IMR-90 (cell line): ENCODE data around the gene LCA5L. TPM values are rescaled to one million over a fixed set of nuclear protein-coding genes. Genes with fewer than 3 reads are reported as not detected.

ENCODE experiments used
- ATAC-seq: fragments of 200-7000 bp; cut with Tn5 transposase; 2 replicates; pipeline ENCODE4 v1.9.1; 2020; ENCODE audit warnings: low read depth, mild to moderate bottlenecking, moderate library complexity
- BruUV-seq: library from RNA; stranded (reverse); fragments of 400-500 nt; replicated peaks from 2 replicates; lab custom pipeline; 2021; lab: Mats Ljungman, UMichigan
- CTCF ChIA-PET: fragments of 300-600 bp; formaldehyde crosslinking; extraction: SDS; loops from one replicate; lab custom pipeline; 2021; ENCODE audit warnings: antibody characterized with exemption; lab: Yijun Ruan, JAX
- POLR2A ChIA-PET: fragments of 300-600 bp; sonication (Branson Sonifier 250); formaldehyde crosslinking; loops from one replicate; lab custom pipeline; 2022; ENCODE audit warnings: antibody characterized with exemption; ENCODE audit not compliant: unreplicated experiment; lab: Charles Lee
- DNase-seq: peaks from one replicate; pipeline ENCODE4 v3.0.0; 2013
- H2AFZ ChIP-seq: replicated peaks from 2 replicates; pipeline ENCODE3; 2013; ENCODE audit warnings: low read length, mild to moderate bottlenecking; ENCODE audit not compliant: poor library complexity
- H2AK5ac ChIP-seq: 2 replicates; pipeline ENCODE4 v1.6.1; 2013; ENCODE audit warnings: low read depth, low read length, inconsistent platforms
- H2AK9ac ChIP-seq: replicated peaks from 2 replicates; pipeline ENCODE3; 2013; ENCODE audit warnings: mild to moderate bottlenecking, low read depth, low read length, moderate library complexity; ENCODE audit not compliant: poor library complexity
- H2BK120ac ChIP-seq: 2 replicates; pipeline ENCODE4 v1.6.1; 2013; ENCODE audit warnings: low read depth, low read length, inconsistent platforms
- H2BK15ac ChIP-seq: 3 replicates; pipeline ENCODE4 v1.6.1; 2013; ENCODE audit warnings: low read depth, low read length, inconsistent platforms
- H2BK20ac ChIP-seq: 2 replicates; pipeline ENCODE4 v1.6.1; 2013; ENCODE audit warnings: low read depth, mild to moderate bottlenecking, inconsistent platforms, low read length, moderate library complexity
- H2BK5ac ChIP-seq: 2 replicates; pipeline ENCODE4 v1.6.1; 2013; ENCODE audit warnings: mild to moderate bottlenecking, low read depth, low read length, inconsistent platforms; ENCODE audit not compliant: poor library complexity, severe bottlenecking
- H3K14ac ChIP-seq: replicated peaks from 2 replicates; pipeline ENCODE4 v1.6.1; 2013; ENCODE audit warnings: low read depth, low read length, inconsistent platforms
- H3K18ac ChIP-seq: 2 replicates; pipeline ENCODE4 v1.6.1; 2013; ENCODE audit warnings: low read depth, low read length, control low read depth
- H3K23ac ChIP-seq: 2 replicates; pipeline ENCODE4 v1.6.1; 2013; ENCODE audit warnings: low read depth, low read length, inconsistent platforms
- H3K27ac ChIP-seq: 2 replicates; pipeline ENCODE4 v1.5.1; 2013; ENCODE audit warnings: mild to moderate bottlenecking, control low read depth, low read length; ENCODE audit not compliant: insufficient read depth
- H3K27me3 ChIP-seq: 2 replicates; pipeline ENCODE4 v1.6.1; 2013; ENCODE audit warnings: low read length; ENCODE audit not compliant: control insufficient read depth, insufficient read depth
- H3K36me3 ChIP-seq: 2 replicates; pipeline ENCODE4 v1.6.1; 2013; ENCODE audit warnings: low read length, mixed read lengths; ENCODE audit not compliant: control insufficient read depth, insufficient read depth
- H3K4ac ChIP-seq: 2 replicates; pipeline ENCODE4 v1.6.1; 2013; ENCODE audit warnings: low read depth, low read length, inconsistent platforms
- H3K4me1 ChIP-seq: 2 replicates; pipeline ENCODE4 v1.6.1; 2013; ENCODE audit warnings: low read length, mixed read lengths; ENCODE audit not compliant: control insufficient read depth, insufficient read depth
- H3K4me2 ChIP-seq: 2 replicates; pipeline ENCODE4 v1.6.1; 2013; ENCODE audit warnings: low read depth, mild to moderate bottlenecking, control low read depth, low read length, moderate library complexity
- H3K4me3 ChIP-seq: 2 replicates; pipeline ENCODE4 v1.5.1; 2013; ENCODE audit warnings: low read depth, mild to moderate bottlenecking, control low read depth, low read length, moderate library complexity; ENCODE audit not compliant: insufficient read depth
- H3K56ac ChIP-seq: 2 replicates; pipeline ENCODE4 v1.6.1; 2013; ENCODE audit warnings: low read length, inconsistent platforms; ENCODE audit not compliant: insufficient read depth; ENCODE audit errors: extremely low read depth
- H3K79me1 ChIP-seq, 2 experiments: 2 replicates each; pipeline ENCODE4 v1.6.1; 2013; ENCODE audit warnings: low read length in 2 of 2, inconsistent platforms in 1 of 2, low read depth in 1 of 2
- H3K9ac ChIP-seq: 2 replicates; pipeline ENCODE4 v1.6.1; 2013; ENCODE audit warnings: low read depth, low read length, control low read depth
- H3K9me1 ChIP-seq: 2 replicates; pipeline ENCODE4 v1.6.1; 2013; ENCODE audit warnings: low read length, inconsistent platforms; ENCODE audit not compliant: insufficient read depth
- H3K9me3 ChIP-seq: 2 replicates; pipeline ENCODE4 v1.6.1; 2013; ENCODE audit warnings: low read length; ENCODE audit not compliant: control insufficient read depth, insufficient read depth
- H4K20me1 ChIP-seq: 2 replicates; pipeline ENCODE4 v1.6.1; 2013; ENCODE audit warnings: low read length, inconsistent platforms; ENCODE audit not compliant: insufficient read depth
- H4K5ac ChIP-seq: 2 replicates; pipeline ENCODE4 v1.6.1; 2013; ENCODE audit warnings: mild to moderate bottlenecking, low read depth, low read length, control low read depth
- H4K8ac ChIP-seq, 2 experiments: 2 replicates each; pipeline ENCODE4 v1.6.1; 2013; ENCODE audit warnings: low read depth in 2 of 2, low read length in 2 of 2, control low read depth in 1 of 2, inconsistent platforms in 1 of 2
- H4K91ac ChIP-seq: 2 replicates; pipeline ENCODE4 v1.6.1; 2013; ENCODE audit warnings: low read depth, low read length, inconsistent platforms; ENCODE audit not compliant: insufficient read depth
- BHLHE40 ChIP-seq: fragments of 150-350 bp; IDR thresholded peaks from 2 replicates; pipeline ENCODE4 v1.6.1; 2016; ENCODE audit warnings: mild to moderate bottlenecking, low read depth, low read length
- CEBPB ChIP-seq: IDR thresholded peaks from 2 replicates; pipeline ENCODE4 v1.6.1; 2012; ENCODE audit warnings: low read depth, low read length, improper control_type of control experiment
- CHD1 ChIP-seq: IDR thresholded peaks from 2 replicates; pipeline ENCODE4 v1.6.1; 2012; ENCODE audit warnings: low read depth, low read length, improper control_type of control experiment
- CTCF ChIP-seq: conservative IDR thresholded peaks from 2 replicates; pipeline ENCODE4 v1.5.1; 2012; ENCODE audit warnings: mild to moderate bottlenecking, low read depth, low read length, improper control_type of control experiment
- MAFK ChIP-seq: IDR thresholded peaks from 2 replicates; pipeline ENCODE4 v1.6.1; 2012; ENCODE audit warnings: low read depth, low read length, improper control_type of control experiment
- MXI1 ChIP-seq: IDR thresholded peaks from 2 replicates; pipeline ENCODE4 v1.6.1; 2012; ENCODE audit warnings: low read depth, mild to moderate bottlenecking, low read length, moderate library complexity, borderline replicate concordance
- NFE2L2 ChIP-seq: fragments of 150-350 bp; IDR thresholded peaks from 2 replicates; pipeline ENCODE4 v1.6.1; 2016; ENCODE audit warnings: low read depth, mild to moderate bottlenecking, low read length
- POLR2A ChIP-seq: IDR thresholded peaks from 2 replicates; pipeline ENCODE4 v1.6.1; 2012; ENCODE audit warnings: mild to moderate bottlenecking, low read depth, low read length
- RAD21 ChIP-seq: IDR thresholded peaks from 2 replicates; pipeline ENCODE4 v1.6.1; 2012; ENCODE audit warnings: low read length, improper control_type of control experiment
- RCOR1 ChIP-seq: IDR thresholded peaks from 2 replicates; pipeline ENCODE4 v1.6.1; 2012; ENCODE audit warnings: mild to moderate bottlenecking, low read length, improper control_type of control experiment; ENCODE audit not compliant: insufficient replicate concordance
- RFX5 ChIP-seq: IDR thresholded peaks from 2 replicates; pipeline ENCODE4 v1.8.0; 2012; ENCODE audit warnings: low read depth, mild to moderate bottlenecking, low read length, moderate library complexity
- SMC3 ChIP-seq: fragments of 150-350 bp; IDR thresholded peaks from 2 replicates; pipeline ENCODE4 v1.6.1; 2016; ENCODE audit warnings: low read depth, mild to moderate bottlenecking, antibody characterized with exemption, low read length, moderate library complexity
- WGBS, 2 experiments: methylation state at CpG; one replicate each; pipeline versions ENCODE4 v1.1.5 to v1.1.7; 2013; ENCODE audit warnings: missing lambda C conversion rate in 2 of 2; ENCODE audit not compliant: insufficient read length in 1 of 2; ENCODE audit errors: extremely low coverage in 2 of 2; 5-methylcytosine and 5-hydroxymethylcytosine counted together
- dilution Hi-C: fragments of 300-500 bp; cut with HindIII; formaldehyde crosslinking; loops from one replicate; pipeline ENCODE4 v1.14.3; 2018; ENCODE audit warnings: low sequenced_read_pairs; ENCODE audit not compliant: unreplicated experiment
- in situ Hi-C: fragments of 300-500 bp; cut with MboI; formaldehyde crosslinking; loops from 3 replicates; pipeline ENCODE4 v1.14.3; 2019; ENCODE audit warnings: low sequenced_read_pairs, inconsistent platforms, mixed read lengths
- intact Hi-C: fragments of 100-400 bp; cut with micrococcal nuclease; formaldehyde crosslinking; loops from 2 replicates; pipeline ENCODE4 v1.10.0; 2022
- polyA plus RNA-seq, 3 experiments: library from polyadenylated mRNA; depleted of rRNA; stranded (reverse); fragments of >200 nt; gene quantifications; 2 replicates each; pipeline ENCODE4 v1.2.3, GENCODE V29; 2012; ENCODE audit warnings: low replicate concordance in 1 of 3
- total RNA-seq: library from RNA; depleted of rRNA; stranded (reverse); fragments of >200 nt; gene quantifications from 2 replicates; pipeline ENCODE4 v1.2.3, GENCODE V29; 2012
- TF ChIP-seq, protein P1 (sequence below): fragments of 150-350 bp; IDR thresholded peaks from 2 replicates; pipeline ENCODE4 v1.6.1; 2017; ENCODE audit warnings: mild to moderate bottlenecking, antibody characterized with exemption, low read length, low read depth
- TF ChIP-seq, protein P2 (sequence below): fragments of 150-350 bp; IDR thresholded peaks from 2 replicates; pipeline ENCODE4 v1.6.1; 2016; ENCODE audit warnings: low read depth, mild to moderate bottlenecking, low read length, moderate library complexity, borderline replicate concordance

Gene LCA5L
- total and polyA plus RNA-seq, 2 of the 4 experiments (the other 2 are of a cell fraction), result 0.18 to 0.26 TPM

- no peak overlapping the region for H3K18ac ChIP-seq
- ATAC-seq, result no peak
- peaks cover 14% of the 10 kb centered on the region for H3K4me1 ChIP-seq
- H2BK120ac ChIP-seq, result no peak overlapping the region
- CTCF ChIA-PET, result interaction anchor here (1.0 to 1.2 kb wide), 2 partner anchors 27 to 76 kb away, joined by 3 read pairs; no protein-coding TSS in a partner anchor
- no peak overlapping the region for H3K14ac ChIP-seq
- H4K8ac ChIP-seq, result no peak overlapping the region
- H2AK5ac ChIP-seq, result no peak overlapping the region
- intact Hi-C loops, result no loop called here
- no peak overlapping the region for H2BK5ac ChIP-seq
- no peak for DNase-seq
- H3K27ac ChIP-seq, result no peak overlapping the region
- H3K4ac ChIP-seq, result no peak overlapping the region
- H2BK15ac ChIP-seq, result no peak overlapping the region
- peaks cover 17% of the 10 kb centered on the region for H4K20me1 ChIP-seq
- H3K79me1 ChIP-seq, result peaks cover 21 to 62% of the 10 kb centered on the region in 2 experiments
- H4K91ac ChIP-seq, result no peak overlapping the region
- H3K9me3 ChIP-seq, result no peaks in the 10 kb centered on the region
- H2BK20ac ChIP-seq, result no peak overlapping the region
- H4K5ac ChIP-seq, result no peak overlapping the region
- POLR2A ChIA-PET, result interaction anchor here (1.0 kb wide), 1 partner anchor 78 kb away, joined by 3 read pairs; no protein-coding TSS in a partner anchor
- H3K27me3 ChIP-seq, result no peaks in the 10 kb centered on the region
- TF ChIP-seq RAD21 (no peak), MAFK (no peak), BHLHE40 (no peak), POLR2A (no peak), NFE2L2 (no peak), SMC3 (no peak), RFX5 (no peak), CTCF (no peak), MXI1 (no peak), CHD1 (no peak), CEBPB (no peak), RCOR1 (no peak)
- TF ChIP-seq, protein P1, sequence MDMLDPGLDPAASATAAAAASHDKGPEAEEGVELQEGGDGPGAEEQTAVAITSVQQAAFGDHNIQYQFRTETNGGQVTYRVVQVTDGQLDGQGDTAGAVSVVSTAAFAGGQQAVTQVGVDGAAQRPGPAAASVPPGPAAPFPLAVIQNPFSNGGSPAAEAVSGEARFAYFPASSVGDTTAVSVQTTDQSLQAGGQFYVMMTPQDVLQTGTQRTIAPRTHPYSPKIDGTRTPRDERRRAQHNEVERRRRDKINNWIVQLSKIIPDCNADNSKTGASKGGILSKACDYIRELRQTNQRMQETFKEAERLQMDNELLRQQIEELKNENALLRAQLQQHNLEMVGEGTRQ, result no peak
- TF ChIP-seq, protein P2, sequence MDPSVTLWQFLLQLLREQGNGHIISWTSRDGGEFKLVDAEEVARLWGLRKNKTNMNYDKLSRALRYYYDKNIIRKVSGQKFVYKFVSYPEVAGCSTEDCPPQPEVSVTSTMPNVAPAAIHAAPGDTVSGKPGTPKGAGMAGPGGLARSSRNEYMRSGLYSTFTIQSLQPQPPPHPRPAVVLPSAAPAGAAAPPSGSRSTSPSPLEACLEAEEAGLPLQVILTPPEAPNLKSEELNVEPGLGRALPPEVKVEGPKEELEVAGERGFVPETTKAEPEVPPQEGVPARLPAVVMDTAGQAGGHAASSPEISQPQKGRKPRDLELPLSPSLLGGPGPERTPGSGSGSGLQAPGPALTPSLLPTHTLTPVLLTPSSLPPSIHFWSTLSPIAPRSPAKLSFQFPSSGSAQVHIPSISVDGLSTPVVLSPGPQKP, result no peak
- in situ Hi-C loops, result no loop called here
- H3K4me2 ChIP-seq, result no peak overlapping the region
- peaks cover 8% of the 10 kb centered on the region for H3K9me1 ChIP-seq
- H2AFZ ChIP-seq, result no peak overlapping the region
- H3K56ac ChIP-seq, result no peak overlapping the region
- H3K9ac ChIP-seq, result no peak overlapping the region
- BruUV-seq, result no TSS peak
- dilution Hi-C loops, result no loop called here
- no peak overlapping the region for H2AK9ac ChIP-seq
- H3K36me3 ChIP-seq, result peaks cover 30% of the 10 kb centered on the region
- no peak overlapping the region for H3K23ac ChIP-seq
- WGBS, 2 experiments, result 75% methylated on average over 7 of the region's 16 CpGs; no CpG with 5 or more reads in 1 of the 2 experiments
- H3K4me3 ChIP-seq, result no peak overlapping the region
Observed at GRCh38 chr21:39390212-39390765, 55.3 kb downstream of the LCA5L start.
